OCI-LY7 (cell line): ENCODE results near the gene RNF40.

Source experiments
- CTCF ChIP-seq: fragments of 200-600 bp; sonication (generic); conservative IDR thresholded peaks from 2 replicates; pipeline ENCODE4 v1.5.1; 2014; ENCODE audit warnings: mild to moderate bottlenecking, antibody characterized with exemption, low read length, moderate library complexity, mixed read lengths
- EZH2phosphoT487 ChIP-seq: fragments of 200-600 bp; sonication (generic); IDR thresholded peaks from 2 replicates; pipeline ENCODE4 v1.6.1; 2018; ENCODE audit warnings: low read depth, borderline replicate concordance, mild to moderate bottlenecking, mixed run types, antibody characterized with exemption, low read length, moderate library complexity, mixed read lengths

GRCh38 chr16:30797670-30798309, 35.7 kb downstream of the RNF40 start:
- TF ChIP-seq EZH2phosphoT487: no peak
- peak; percentile 55 for TF ChIP-seq CTCF
